DMS114 treated with DMSO at 0.1 percent for 48 hours (cell line): ENCODE results near the gene B4GAT1.
"Not testable (repeated sequence)": the region's sequence is repeated elsewhere in the genome, so short reads cannot be mapped to it uniquely, and the experiment has no call there.

ENCODE experiments used
- DNase-seq: peaks from one replicate; lab custom pipeline; 2025; ENCODE audit not compliant: unreplicated experiment; lab: John Stamatoyannopoulos, UW

B4GAT1 gene

GRCh38 chr11:66347425-66348276, at the start of gene B4GAT1:
Gene B4GAT1, minus strand, starts transcription at chr11:66347629. Its CDS starts 84 bp downstream, at chr11:66347545.
- peak; percentile 77 for DNase-seq

DNA sequence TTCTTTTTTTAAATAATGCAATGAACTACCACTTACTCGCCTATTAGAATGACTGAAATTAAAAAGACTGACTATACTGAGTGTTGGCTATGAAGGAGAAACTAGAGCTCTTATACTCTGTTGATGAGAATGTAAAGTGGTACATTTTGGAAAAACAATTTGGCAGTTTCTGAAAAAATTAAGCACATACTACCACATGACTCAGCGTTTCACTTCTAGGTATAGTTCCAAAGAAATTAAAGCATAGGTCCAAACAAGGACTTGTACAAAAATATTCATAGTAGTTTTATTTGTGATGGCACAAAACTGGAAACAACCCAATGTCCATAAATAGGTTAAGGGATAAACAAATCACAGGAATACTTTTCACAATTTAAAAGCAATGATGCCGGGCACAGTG, 46.5 kb upstream of the B4GAT1 start:
- no peak for DNase-seq

- DNase-seq = no peak
Observed at GRCh38 chr11:66391322-66391721, 43.9 kb upstream of the B4GAT1 start.

DNA sequence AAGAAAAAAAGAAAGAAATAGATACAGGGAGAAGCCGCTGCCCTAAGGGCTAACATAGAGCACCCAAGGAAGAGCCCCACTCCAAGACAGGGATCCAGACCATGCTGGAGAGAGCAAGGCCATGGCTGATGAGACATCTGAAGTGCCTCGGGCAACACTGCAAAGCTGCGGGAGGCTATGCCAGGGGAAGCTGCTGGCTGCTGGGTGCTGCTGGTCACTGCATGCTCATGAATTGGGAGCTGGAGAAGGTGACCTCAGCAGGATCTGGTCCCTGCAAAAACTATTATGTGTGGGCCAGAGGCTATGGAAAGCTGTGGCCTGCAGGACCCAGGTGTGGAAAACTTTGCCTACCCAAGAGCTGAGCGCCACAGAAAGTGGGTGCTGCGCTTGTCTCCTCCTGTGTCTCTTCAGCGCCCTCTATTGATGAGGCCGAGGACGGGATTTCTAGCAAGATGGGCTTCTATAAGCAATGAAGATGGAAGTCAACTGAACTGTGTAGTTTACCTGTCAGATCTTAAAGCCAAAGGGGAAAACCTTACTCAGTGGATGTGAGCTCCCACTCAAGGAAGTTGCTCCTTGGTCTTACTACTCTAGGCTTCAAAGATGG, 41.5 kb upstream of the B4GAT1 start:
- DNase-seq = peak; percentile 26

DNA sequence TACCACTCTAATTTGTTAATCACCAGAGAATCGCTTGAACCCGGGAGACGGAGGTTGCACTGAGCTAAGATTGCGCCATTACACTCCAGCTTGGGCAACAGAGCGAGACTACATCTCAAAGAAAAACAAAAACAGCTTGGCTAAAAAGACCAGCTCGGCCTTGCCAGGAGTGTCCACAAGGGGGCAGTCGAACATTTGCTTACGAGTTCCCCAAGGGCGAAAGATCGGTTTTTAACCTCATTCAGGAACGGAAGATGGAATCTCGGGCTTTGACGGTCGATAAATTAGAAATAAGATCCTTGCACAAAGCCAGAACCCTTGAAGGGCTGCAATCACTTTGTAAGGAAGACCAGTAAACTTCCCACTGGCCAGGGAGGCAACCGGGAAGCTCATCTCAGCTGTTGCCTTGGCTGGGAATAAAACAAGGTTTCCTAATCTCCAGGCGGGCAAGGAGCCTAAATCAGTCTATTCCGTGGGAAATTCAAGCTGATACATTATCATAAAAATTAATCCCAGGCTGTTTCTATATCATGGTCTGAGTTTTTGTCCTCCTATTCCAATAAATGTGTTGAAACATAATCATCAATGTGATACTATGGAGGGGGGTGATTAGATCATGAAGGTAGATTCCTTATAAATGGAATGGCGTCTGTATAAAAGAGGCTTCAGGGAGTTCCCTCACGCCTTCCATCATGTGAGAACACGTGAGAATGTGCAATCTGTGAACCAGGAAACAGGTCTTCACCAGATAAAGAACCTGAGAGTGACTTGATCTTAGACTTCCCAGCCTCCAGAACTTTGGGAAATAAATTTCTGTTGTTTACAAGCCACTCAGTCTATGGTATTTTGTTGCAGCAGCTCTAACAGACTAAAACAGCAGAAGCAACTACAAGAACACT, 39.0 kb upstream of the B4GAT1 start:
- DNase-seq = peak; percentile 79

DNA sequence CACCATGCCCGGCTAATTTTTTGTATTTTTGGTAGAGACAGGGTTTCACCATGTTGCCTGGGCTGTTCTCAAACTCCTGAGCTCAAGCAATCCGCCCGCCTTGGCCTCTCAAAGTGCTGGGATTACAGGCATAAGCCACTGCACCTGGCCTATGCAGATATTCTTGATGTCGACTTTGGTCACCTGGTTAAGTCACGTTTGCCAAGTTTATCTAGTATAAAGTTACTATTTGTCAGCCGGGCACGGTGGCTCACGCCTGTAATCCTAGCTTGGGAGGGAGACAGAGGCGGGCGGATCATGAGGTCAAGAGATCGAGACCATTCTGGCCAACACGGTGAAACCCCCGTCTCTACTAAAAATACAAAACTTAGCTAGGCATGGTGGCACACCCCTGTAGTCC, 36.9 kb upstream of the B4GAT1 start:
- DNase-seq = not testable (repeated sequence)

DNA sequence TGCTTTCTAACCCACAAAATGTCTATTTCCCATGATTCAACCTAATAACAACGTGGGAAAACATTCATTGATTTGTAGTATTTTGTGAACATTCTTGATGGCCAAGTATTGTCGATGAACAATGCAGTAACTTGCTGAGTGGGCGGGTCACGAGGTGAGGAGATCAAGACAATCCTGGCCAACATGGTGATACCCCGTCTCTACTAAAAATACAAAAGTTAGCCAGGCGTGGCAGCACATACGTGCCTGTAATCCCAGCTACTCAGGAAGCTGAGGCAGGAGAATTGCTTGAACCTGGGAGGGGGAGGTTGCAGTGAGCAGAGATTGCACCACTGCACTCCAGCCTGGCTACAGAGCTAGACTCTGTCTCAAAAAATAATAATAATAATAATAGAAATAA, 32.8 kb upstream of the B4GAT1 start:
- not testable (repeated sequence) for DNase-seq

GRCh38 chr11:66373690-66374287, 26.4 kb upstream of the B4GAT1 start:
- DNase-seq = not testable (repeated sequence)

- DNase-seq = no peak
Observed at GRCh38 chr11:66373265-66373664, 25.8 kb upstream of the B4GAT1 start.

GRCh38 chr11:66371627-66372415, 24.4 kb upstream of the B4GAT1 start, which contains the start of gene SLC29A2:
Gene SLC29A2, minus strand, starts transcription at chr11:66371760. Its CDS starts 169 bp downstream, at chr11:66371591.
- peak; percentile 35 for DNase-seq

DNA sequence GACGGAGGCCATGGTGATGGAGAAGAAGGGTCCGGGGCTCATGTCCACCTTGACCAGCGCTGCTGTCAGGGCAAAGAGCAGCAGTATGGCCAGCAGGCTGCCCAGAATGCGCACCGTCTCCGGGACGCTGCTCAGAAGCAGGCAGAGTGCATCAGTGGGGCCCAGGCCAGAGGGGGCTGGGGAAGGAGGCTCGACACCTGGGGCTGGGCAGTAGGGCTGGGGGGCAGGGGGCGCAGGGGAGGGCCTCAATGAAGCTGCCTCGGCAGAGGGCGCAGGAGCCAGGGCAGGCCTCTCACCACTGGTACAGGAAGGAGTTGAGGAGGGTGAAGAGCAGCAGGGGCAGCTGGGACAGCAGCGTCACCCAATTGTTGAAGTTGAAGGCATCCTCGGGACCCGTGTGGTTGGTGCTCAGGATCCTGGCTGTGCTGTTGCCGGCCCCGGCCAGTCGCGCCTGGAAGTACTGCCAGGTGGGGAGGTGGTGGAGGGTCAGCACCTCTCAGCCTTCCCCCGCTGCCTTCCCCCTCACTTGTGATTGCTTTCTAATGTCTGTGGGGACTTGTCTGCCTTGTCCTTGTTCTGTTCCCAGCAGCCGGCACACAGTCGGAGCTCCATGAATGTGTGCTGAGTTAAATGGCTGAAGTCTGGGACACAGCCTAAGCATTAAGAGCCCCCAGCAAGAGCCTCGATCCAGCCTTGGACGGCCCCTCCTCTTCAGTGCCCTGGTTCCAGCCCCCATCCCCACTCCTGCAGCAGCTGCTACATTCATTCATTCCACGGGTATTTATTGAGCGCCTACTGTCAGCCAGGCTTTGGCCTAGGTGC, 21.9 kb upstream of the B4GAT1 start:
- no peak for DNase-seq

- no peak for DNase-seq
Observed at GRCh38 chr11:66368484-66368883, 21.1 kb upstream of the B4GAT1 start.

DNA sequence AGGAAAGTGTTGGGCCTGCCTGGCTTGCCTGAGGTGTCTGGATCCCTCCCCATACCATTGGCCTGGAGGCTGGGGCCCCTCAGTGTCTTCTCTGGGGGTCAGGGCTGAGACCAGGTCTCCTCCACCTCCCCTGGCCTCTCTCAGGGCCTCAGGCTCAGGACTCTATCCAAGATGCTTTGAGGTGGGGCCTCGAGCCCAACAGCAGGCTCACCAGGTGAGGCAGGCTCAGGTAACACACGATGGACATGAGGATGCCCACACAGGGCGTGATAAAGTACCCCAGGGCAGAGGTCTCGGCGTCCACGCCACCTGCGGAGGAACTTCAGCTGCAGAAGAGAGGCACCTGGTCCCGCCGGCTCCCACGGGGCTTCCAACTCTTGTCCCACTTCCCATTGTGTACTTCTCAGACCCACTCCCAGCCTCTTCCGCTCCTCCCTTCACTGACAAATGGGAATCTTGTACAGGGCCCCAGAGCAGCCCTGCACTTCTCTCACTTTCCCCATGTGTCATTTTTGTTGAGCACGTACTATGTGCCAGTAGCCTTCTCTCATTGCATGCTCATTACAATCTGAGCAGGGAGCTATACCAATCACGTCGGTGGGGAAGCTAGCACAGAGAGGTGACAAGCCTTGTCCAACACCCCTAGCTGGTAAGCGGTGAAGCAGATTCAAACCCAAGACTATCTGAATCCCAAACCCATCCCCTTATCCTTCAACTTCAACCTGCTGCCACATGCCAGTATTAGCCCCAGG, 20.3 kb upstream of the B4GAT1 start:
- no peak for DNase-seq

- DNase-seq = no peak
Observed at GRCh38 chr11:66366844-66367477, 19.5 kb upstream of the B4GAT1 start.

- DNase-seq = no peak
Observed at GRCh38 chr11:66365711-66366619, 18.5 kb upstream of the B4GAT1 start.

- DNase-seq = no peak
Observed at GRCh38 chr11:66365166-66365565, 17.7 kb upstream of the B4GAT1 start.
